Hindlimb muscle (tissue), 1 donor: ENCODE results near the gene GP1BA. TPM values are rescaled to one million over a fixed set of nuclear protein-coding genes. Genes with fewer than 3 reads are reported as not detected.

Experiments used
- DNase-seq: peaks from one replicate; pipeline ENCODE4 v3.0.0-alpha.2; 2013
- polyA plus RNA-seq: library from polyadenylated mRNA; unstranded; fragments of 120-200 nt; gene quantifications from one replicate; pipeline ENCODE4 v1.2.1, GENCODE V29; 2013; ENCODE audit not compliant: insufficient read length

GP1BA gene
- polyA plus RNA-seq, result 0.88 TPM

DNA sequence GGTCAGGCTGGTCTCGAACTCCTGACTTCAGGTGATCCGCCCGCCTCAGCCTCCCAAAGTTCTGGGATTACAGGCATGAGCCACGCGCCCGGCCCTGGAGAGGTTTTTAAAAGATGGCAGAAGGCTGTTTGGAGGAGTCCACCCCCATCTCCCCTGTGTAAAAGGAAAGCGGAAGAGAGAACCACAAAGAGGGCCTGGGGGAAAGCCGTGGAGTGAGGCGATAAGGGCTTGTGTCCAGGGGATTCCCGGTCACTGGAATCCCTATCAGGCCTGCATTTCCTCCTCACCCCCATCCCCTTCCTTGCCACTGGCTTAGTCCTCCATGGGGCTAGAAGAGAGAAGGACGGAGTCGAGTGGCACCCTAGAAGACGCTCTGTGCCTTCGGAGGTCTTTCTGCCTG is at the start of gene GP1BA:
GP1BA (plus strand) TSS at position 315 of the 400 bp plus-strand sequence. CDS start 328 bp downstream, outside the sequence.
- no peak for DNase-seq

DNA sequence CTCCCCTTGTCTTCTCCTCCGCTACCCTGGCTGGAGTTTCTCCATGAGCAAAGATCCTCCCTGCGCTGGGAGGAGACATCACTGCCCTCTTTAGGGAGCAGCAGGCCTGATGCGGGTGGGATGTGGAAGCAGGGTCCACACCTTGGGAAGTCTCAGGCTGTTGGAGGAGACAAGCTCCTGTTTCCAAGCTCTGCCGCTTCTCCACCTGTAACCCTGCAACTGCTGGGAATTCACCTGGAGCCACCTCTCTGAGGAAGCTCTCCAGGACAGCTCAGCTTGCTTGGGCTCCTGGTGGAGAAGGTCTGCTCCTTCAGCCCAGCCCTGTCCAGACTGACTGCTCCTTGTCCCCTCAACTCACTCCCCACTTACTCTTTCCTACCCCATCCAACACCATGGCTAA is 47.6 kb upstream of the GP1BA start:
- no peak for DNase-seq

DNA sequence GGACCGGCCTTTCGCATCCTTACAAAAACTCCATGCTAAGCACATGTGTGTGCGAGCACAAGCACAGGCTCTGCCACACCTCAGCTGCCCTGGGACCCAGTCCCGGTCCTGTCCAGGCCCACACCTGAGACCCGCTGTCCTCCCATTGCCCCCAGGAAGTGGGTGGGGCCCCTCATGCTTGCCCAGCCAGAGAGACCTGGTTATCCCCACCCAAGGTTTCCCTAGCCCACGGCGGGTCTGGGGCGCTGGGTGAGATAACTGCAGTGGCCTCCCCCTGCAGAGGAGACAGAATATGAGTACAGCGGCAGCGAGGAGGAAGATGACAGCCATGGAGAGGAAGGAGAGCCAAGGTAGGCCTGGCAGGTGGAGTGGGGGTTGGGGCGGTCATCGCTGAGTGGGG is 45.2 kb upstream of the GP1BA start:
- no peak for DNase-seq

DNA sequence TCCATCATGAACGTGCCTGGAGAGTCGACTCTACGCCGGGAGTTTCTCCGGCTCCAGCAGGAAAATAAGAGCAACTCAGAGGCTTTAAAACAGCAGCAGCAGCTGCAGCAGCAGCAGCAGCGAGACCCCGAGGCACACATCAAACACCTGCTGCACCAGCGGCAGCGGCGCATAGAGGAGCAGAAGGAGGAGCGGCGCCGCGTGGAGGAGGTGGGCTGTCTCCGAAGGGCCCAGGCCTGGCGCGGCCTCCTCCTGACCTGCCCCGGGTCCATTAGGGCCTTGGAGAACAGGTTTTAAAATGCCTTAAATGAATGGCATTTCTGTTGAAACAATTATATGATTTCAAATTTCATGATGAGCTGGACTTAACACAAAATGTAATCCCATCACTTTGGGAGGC is 44.5 kb upstream of the GP1BA start:
- no peak for DNase-seq

DNA sequence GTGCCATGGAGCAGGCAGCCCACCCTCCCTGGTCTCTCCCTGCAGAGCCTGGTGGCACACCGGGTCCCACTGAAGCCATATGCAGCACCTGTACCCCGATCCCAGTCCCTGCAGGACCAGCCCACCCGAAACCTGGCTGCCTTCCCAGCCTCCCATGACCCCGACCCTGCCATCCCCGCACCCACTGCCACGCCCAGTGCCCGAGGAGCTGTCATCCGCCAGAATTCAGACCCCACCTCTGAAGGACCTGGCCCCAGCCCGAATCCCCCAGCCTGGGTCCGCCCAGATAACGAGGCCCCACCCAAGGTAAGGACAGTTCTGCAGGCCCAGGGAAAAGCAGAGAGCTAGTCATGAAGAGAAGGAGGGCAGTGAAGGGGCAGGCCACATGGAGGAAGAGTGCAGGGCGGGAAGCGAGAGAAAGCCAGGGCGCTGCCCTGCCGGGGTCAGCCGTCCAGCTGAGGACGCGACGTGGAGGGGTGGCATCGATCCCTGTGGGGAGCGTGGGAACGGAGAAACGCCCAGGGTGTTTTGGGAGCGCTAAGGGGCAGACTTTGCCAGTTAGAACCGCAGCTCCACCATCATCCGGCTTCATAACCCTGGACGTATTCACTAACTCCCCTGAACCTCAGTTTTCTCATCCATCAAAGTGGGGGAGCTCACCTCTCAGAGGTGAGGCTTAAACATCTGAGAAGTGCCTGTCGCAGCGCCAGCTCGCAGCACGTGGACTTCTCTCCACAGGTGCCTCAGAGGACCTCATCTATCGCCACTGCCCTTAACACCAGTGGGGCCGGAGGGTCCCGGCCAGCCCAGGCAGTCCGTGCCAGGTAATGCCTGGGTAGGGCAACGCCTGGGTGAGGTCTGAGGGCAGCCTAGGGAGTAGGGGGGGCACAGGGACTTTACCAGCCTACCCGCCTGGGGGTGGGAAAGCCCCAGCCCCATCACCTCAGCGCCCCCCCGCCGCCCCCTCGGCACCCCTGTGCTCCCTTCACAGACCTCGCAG is 40.4 kb upstream of the GP1BA start:
- DNase-seq, result no peak

DNA sequence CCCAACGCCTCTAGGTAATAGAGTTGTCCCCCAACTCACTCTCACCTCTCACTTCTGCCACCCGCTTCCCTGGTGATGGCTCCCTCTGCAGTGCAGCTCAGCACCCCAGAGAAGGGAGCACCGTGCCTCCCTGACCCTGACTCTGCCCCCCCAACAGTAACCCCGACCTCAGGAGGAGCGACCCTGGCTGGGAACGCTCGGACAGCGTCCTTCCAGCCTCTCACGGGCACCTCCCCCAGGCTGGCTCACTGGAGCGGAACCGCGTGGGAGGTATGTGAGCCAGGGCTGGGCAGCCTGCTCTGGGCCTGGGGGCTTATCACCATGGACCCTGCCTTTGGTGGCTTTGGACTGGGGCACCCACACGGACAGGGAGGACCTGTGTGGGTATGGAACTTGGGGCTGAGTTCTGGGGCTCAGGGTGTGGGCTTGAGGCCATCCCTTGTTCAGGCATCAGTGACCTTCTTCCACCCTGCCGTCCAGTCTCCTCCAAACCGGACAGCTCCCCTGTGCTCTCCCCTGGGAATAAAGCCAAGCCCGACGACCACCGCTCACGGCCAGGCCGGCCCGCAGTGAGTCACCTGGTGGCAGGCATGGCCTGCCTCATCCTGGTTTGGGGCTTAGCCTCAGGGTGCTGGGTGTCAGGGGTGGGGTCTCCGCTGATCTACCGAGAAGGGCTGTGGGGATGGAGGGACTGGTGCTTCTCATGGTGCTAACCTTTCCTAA is 39.4 kb upstream of the GP1BA start:
- no peak for DNase-seq

DNA sequence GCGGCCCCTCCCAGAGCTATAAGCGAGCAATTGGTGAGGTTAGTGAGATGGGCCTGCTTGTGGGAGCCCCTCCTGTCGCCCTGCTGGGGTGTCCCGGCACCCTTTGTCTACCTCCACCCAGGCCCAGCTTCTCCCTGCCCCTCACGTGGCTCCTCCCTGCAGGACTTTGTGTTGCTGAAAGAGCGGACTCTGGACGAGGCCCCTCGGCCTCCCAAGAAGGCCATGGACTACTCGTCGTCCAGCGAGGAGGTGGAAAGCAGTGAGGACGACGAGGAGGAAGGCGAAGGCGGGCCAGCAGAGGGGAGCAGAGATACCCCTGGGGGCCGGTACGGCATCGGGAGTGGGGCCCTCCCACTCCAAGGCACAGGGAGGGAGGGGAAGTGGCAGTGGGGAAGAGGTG is 38.8 kb upstream of the GP1BA start:
- no peak for DNase-seq

DNA sequence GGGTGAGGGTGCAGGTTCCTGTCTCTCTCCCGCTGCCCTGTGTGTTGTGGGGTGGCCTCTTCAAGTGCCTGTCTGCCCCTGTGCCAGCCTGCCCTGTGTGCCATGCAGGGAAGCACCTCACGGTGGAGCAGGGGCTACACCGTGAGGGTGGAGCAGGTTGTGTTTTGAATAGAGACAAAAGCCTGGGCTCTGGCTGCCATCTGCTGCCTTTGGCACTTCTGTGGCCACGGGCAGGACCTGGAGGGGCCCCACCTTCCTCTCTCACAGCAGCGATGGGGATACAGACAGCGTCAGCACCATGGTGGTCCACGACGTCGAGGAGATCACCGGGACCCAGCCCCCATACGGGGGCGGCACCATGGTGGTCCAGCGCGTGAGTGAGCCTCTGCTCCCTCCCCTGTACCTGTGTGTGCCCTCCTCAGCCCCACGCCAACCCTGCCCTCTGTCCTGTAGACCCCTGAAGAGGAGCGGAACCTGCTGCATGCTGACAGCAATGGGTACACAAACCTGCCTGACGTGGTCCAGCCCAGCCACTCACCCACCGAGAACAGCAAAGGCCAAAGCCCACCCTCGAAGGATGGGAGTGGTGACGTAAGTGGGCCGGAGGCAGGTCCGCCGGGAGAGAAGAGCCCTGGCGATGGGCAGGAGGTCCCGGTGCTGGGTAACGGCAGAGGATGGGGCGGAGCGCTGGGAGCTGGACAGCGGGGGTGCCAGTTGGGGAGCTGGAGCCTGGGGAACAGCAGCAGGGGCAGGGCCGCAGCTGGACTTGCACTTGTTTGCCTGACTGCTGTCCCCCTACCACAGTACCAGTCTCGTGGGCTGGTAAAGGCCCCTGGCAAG is 38.1 kb upstream of the GP1BA start:
- no peak for DNase-seq

DNA sequence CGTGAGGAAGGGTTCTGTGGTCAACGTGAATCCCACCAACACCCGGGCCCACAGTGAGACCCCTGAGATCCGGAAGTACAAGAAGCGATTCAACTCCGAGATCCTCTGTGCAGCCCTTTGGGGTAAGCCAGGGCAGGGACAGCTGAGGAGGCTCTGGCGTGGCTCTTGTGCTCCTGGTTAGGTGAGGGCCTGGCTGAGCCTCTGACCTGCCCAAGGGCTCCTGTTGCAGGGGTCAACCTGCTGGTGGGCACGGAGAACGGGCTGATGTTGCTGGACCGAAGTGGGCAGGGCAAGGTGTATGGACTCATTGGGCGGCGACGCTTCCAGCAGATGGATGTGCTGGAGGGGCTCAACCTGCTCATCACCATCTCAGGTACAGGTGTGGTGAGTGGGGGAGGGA is 37.0 kb upstream of the GP1BA start:
- DNase-seq, result no peak

DNA sequence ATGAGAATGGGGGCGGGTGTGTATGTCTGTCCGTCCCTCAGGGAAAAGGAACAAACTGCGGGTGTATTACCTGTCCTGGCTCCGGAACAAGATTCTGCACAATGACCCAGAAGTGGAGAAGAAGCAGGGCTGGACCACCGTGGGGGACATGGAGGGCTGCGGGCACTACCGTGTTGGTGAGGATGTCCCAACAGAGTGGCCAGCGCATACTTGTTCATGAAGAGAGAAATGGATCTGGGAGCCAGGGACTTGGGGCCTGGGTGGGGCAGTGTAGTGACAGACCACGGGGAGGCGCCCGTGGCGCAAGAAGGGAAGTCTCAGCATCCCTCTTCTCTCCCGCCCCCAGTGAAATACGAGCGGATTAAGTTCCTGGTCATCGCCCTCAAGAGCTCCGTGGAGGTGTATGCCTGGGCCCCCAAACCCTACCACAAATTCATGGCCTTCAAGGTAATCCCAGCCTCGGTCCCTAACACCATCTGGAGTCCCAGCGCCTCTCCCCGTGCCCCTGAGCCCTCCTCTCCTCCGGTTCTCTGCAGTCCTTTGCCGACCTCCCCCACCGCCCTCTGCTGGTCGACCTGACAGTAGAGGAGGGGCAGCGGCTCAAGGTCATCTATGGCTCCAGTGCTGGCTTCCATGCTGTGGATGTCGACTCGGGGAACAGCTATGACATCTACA is 36.3 kb upstream of the GP1BA start:
- DNase-seq, result no peak

DNA sequence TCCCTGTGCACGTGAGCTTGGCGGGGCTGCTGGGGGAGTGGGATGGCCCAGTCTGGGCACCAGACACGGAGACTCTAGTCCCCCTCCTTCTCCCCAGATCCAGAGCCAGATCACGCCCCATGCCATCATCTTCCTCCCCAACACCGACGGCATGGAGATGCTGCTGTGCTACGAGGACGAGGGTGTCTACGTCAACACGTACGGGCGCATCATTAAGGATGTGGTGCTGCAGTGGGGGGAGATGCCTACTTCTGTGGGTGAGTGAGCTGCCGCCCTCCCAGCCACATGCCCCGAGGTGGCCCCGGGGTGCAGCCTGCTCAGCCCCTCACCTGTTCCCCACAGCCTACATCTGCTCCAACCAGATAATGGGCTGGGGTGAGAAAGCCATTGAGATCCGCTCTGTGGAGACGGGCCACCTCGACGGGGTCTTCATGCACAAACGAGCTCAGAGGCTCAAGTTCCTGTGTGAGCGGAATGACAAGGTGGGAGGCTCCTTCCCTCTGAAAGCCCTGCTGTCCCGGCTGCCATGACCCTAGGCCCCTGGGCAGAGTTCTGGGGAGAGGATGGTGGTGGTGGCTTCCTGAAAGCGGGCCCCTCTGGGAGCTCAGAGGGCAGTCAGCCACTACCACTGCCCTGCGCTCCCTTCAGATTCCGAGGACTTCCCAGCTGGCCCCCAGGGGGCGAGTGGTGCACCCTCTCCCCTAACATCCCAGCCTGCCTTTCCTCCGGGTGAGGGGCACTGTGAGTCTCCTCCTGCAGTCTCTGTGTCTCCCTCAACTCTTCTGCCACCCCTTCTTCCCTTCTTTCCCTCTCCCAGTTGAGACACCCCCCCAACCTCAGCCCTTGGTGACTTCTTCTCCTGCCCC is 35.5 kb upstream of the GP1BA start:
- no peak for DNase-seq

DNA sequence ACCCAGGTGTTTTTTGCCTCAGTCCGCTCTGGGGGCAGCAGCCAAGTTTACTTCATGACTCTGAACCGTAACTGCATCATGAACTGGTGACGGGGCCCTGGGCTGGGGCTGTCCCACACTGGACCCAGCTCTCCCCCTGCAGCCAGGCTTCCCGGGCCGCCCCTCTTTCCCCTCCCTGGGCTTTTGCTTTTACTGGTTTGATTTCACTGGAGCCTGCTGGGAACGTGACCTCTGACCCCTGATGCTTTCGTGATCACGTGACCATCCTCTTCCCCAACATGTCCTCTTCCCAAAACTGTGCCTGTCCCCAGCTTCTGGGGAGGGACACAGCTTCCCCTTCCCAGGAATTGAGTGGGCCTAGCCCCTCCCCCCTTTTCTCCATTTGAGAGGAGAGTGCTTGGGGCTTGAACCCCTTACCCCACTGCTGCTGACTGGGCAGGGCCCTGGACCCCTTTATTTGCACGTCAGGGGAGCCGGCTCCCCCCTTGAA is 34.8 kb upstream of the GP1BA start:
- no peak for DNase-seq

DNA sequence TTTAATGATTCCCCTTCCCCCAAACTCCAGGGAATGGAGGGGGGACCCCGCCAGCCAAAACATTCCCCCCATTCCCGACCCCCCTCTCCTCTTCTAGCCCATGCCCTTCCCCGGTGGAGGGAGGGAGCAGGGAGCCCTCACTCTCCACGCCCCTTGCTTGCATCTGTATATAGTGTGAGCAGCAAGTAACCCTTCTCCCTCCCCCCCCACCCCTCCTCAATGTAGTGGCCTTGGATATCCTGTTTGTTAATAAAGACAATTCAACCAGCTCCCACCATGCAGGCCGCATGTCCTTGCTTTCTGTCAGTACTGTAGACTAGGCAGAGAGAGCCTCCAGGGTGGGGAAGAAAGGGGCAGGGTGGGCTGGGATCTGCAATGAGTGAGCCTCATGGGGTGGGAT is 34.3 kb upstream of the GP1BA start:
- no peak for DNase-seq

DNA sequence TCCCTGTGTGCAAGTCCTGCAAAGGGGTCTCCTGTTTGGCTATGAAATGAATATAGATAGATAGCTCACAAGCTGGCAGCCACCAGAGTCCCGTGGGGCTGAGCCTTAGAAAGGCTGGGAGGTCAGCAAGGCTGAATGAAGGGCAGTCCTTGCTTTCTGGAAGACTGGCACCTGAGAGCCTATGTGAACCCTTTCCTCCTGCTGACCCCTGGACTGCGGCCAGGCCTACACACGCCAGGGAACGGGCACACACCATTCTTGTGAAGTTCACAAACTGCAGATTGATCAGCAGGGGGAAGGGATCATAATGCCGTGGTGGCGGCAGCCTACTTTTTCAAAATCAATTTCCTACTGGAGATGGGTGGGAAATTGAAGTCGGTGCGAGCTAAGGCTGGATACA is 33.7 kb upstream of the GP1BA start:
- no peak for DNase-seq

DNA sequence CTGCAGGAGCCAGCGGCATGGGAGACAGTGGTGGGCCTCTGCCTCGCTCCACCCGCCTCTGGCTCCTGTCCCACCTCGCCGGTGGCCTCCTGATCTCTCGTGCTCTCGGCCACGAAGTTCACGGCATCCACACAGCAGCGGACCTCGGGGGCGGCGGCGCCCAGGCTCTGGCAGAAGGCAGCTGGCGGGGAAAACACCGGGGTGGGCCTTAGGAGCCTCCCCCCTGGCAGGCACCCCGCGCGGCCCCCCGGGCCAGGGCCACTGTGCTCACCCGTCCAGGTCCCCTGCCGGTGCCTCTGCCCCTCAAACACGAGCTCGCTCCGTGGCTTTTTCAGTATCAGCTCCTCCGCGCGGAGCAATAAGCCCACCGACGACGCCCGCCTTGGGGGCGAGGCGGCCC is 33.1 kb upstream of the GP1BA start:
- DNase-seq, result no peak

DNA sequence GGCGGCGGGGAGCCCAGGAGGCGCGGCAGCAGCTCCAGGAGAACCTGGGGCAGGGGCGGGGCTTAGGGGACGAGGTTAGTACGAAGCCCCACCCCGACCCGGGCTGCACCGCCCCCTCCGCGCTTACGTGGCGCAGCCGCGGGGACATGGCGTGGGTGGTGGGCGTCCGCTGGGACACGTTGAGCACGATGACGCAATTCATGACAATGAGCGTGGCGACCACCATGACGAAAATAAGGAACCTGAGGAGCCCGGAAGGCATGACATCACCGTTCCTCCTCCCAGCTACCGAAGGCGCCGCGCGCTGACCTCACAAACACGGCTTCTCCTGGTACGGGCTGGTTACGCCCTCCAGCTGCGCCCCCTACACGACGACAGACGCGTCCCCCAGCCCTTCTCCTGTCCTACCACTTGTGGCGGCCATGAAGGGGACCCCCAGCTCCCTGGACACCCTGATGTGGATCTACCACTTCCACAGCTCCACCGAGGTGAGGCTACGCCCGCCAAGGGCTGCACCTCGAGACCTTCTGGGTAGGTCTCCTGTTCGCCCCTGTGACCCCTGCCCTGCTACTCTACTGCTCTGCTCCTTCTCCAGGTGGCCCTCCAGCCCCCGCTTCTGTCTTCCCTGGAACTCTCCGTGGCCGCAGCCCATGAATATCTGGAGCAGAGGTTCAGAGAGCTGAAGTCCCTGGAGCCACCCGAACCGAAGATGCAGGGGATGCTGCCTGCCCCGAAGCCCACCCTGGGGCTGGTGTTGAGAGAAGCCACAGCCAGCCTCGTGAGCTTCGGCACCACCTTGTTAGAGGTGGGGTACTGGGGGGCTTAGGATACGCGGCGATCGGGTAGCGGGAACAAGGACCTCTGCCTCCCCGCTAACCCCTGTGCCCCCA is 32.5 kb upstream of the GP1BA start, which contains the start of gene C17orf107:
C17orf107 (plus strand) TSS at position 196 of the 890 bp plus-strand sequence; CDS start at position 423, 227 bp downstream.
- DNase-seq, result peak; percentile 79

DNA sequence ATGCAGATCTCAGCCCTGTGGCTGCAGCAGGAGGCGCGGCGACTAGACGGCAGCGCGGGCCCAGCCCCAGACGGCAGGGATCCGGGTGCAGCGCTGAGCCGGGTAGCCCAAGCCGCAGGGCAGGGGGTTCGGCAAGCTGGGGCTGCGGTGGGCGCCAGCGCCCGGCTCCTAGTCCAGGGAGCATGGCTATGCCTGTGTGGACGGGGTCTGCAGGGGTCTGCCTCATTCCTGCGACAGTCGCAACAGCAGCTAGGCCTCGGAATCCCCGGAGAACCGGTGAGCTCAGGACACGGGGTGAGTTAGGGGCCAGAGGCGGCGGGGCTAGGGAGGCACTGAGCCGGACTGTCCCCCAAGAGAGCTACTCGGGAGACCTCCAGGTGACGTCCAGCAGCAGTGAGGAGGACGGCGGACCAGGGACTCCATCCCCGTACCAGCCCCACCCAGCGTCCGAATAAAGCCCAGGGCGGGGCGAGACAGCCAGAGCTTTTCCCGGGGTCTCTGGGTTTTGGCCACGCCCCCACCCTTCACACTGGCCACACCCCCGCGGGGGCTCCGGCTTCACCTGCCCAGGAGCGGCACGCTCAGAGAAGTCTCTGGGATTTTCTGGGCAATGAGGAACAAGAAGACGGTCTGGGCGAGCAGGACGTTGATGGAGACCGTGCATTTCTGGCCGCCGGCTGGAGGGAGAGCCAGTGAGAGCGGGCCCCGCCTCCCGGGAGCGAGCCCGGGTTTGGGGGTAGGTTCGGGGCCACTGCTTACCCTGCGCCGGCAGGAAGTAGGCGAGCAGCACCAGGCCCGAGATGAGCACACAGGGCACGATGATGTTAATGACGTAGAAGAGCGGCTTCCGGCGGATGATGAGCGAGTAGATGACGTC is 31.6 kb upstream of the GP1BA start:
- DNase-seq, result peak; percentile 61

DNA sequence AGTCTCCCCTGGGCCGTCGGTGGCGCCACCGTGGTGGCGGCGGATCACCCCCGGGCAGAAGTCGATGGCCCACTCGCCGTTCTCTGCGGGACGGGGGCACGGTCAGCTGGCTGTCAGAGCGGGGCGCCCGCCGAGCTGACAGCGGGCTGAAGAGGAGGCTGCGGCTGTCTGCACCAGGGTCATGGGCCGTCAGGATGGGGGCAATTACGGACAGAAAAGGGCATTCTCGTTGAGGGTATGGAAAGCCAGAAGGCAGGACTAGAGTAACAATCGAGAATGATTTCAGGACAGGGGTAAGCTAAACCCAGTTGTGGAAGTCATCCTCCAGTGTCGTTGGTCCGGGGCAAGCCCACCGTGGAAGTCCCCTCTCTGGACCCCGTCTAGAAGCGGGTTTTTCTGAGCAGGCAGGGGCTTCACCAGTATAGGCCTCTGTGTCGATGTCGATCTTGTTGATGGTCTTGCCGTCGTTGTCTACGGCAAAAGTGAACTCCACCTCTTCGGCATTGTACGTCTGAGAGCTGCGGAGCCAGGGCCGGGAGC is 30.9 kb upstream of the GP1BA start:
- DNase-seq, result no peak
